Trophoblast cell (in vitro differentiated cells and primary cell): ENCODE measurements around the gene ASCC3.

Experiments used
- DNase-seq, 2 donors: peaks; one replicate each; pipeline ENCODE4 v3.0.0-alpha.2; 2016
- H2AFZ ChIP-seq: 2 replicates; pipeline ENCODE4 v1.6.1; 2013; ENCODE audit warnings: low read length, moderate library complexity, mild to moderate bottlenecking; ENCODE audit not compliant: insufficient read depth, poor library complexity
- H2AK5ac ChIP-seq: 2 replicates; pipeline ENCODE4 v1.6.1; 2013; ENCODE audit warnings: mild to moderate bottlenecking, low read length
- H2BK120ac ChIP-seq: 2 replicates; pipeline ENCODE4 v1.6.1; 2013; ENCODE audit warnings: low read length, mild to moderate bottlenecking, moderate library complexity; ENCODE audit not compliant: insufficient read depth, poor library complexity
- H2BK12ac ChIP-seq: 2 replicates; pipeline ENCODE4 v1.6.1; 2013; ENCODE audit warnings: mild to moderate bottlenecking, low read length, moderate library complexity
- H2BK5ac ChIP-seq: 2 replicates; pipeline ENCODE4 v1.6.1; 2013; ENCODE audit warnings: low read length, low read depth, moderate library complexity, mild to moderate bottlenecking; ENCODE audit not compliant: poor library complexity
- H3K14ac ChIP-seq: 2 replicates; pipeline ENCODE4 v1.6.1; 2013; ENCODE audit warnings: mild to moderate bottlenecking, low read length
- H3K18ac ChIP-seq: 2 replicates; pipeline ENCODE4 v1.6.1; 2013; ENCODE audit warnings: mild to moderate bottlenecking, low read length
- H3K23ac ChIP-seq: 2 replicates; pipeline ENCODE4 v1.6.1; 2013; ENCODE audit warnings: low read length
- H3K27ac ChIP-seq: 2 replicates; pipeline ENCODE4 v1.5.1; 2013; ENCODE audit warnings: low read depth, mild to moderate bottlenecking, inconsistent platforms, low read length, moderate library complexity
- H3K27me3 ChIP-seq: 2 replicates; pipeline ENCODE4 v1.6.1; 2013; ENCODE audit warnings: inconsistent platforms, mild to moderate bottlenecking, low read length, moderate library complexity; ENCODE audit not compliant: insufficient read depth
- H3K36me3 ChIP-seq, 2 experiments: 1 replicate in 1 of 2; 2 replicates in 1 of 2; pipeline ENCODE4 v1.6.1; 2013; ENCODE audit warnings: low read length in 2 of 2, mild to moderate bottlenecking in 2 of 2, moderate library complexity in 1 of 2; ENCODE audit not compliant: insufficient read depth in 2 of 2, control insufficient read depth in 1 of 2
- H3K4ac ChIP-seq: 2 replicates; pipeline ENCODE4 v1.6.1; 2013; ENCODE audit warnings: low read depth, mild to moderate bottlenecking, low read length, moderate library complexity
- H3K4me1 ChIP-seq, 2 experiments: 1 replicate in 1 of 2; 2 replicates in 1 of 2; pipeline ENCODE4 v1.6.1; 2013; ENCODE audit warnings: low read length in 2 of 2, mild to moderate bottlenecking in 2 of 2, moderate library complexity in 1 of 2; ENCODE audit not compliant: insufficient read depth in 2 of 2, control insufficient read depth in 1 of 2
- H3K4me2 ChIP-seq: 2 replicates; pipeline ENCODE4 v1.6.1; 2013; ENCODE audit warnings: inconsistent platforms, mild to moderate bottlenecking, low read length, moderate library complexity
- H3K4me3 ChIP-seq: 2 replicates; pipeline ENCODE4 v1.5.1; 2013; ENCODE audit warnings: mild to moderate bottlenecking, low read depth, low read length, inconsistent platforms
- H3K79me1 ChIP-seq: one replicate; pipeline ENCODE4 v1.6.1; 2013; ENCODE audit warnings: low read length
- H3K79me2 ChIP-seq: 2 replicates; pipeline ENCODE4 v1.6.1; 2013; ENCODE audit warnings: low read length, mild to moderate bottlenecking; ENCODE audit not compliant: control insufficient read depth, insufficient read depth, poor library complexity
- H3K9ac ChIP-seq: 2 replicates; pipeline ENCODE4 v1.6.1; 2013; ENCODE audit warnings: mild to moderate bottlenecking, low read length
- H3K9me3 ChIP-seq: 2 replicates; pipeline ENCODE4 v1.6.1; 2013; ENCODE audit warnings: low read depth, mild to moderate bottlenecking, control low read depth, inconsistent platforms, low read length; ENCODE audit not compliant: insufficient read depth
- H4K12ac ChIP-seq: 2 replicates; pipeline ENCODE4 v1.6.1; 2013; ENCODE audit warnings: low read depth, mild to moderate bottlenecking, low read length, moderate library complexity
- H4K8ac ChIP-seq: 2 replicates; pipeline ENCODE4 v1.6.1; 2013; ENCODE audit warnings: low read depth, mild to moderate bottlenecking, low read length, moderate library complexity
- H4K91ac ChIP-seq: one replicate; pipeline ENCODE4 v1.6.1; 2013; ENCODE audit warnings: low read depth, mild to moderate bottlenecking, low read length, moderate library complexity
- WGBS: extraction: QIAGEN DNeasy Blood & Tissue Kit; methylation state at CpG from one replicate; pipeline ENCODE4 v1.1.7; 2013; ENCODE audit warnings: missing lambda C conversion rate; ENCODE audit not compliant: insufficient read length, insufficient coverage; ENCODE audit errors: extremely low coverage; 5-methylcytosine and 5-hydroxymethylcytosine counted together

ASCC3 gene

DNA sequence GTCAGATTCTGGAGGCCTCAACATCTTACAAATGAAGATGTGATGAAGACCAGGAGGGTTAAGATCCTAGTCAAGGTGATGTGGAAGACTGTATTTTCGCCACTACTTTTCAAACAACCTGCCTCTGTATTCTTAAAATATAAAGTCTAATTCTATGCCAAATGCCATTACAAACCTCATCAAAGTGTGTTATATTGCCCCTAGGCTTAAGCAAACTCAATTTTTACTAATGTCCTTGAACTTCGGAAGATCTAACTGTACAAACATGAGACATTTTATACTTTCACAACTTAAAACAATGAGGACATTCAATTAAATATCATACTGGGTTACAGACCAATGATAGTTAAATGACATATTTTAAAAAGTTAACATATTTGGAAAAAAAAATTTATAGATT is 19.1 kb downstream of the ASCC3 start:
- Histone ChIP-seq H3K27me3 (no peaks in the 10 kb centered on the region), H2BK12ac (no peak overlapping the region), H2BK5ac (no peak overlapping the region), H3K9me3 (no peaks in the 10 kb centered on the region), H3K14ac (no peak overlapping the region), H3K4ac (no peak overlapping the region), H3K4me2 (no peak overlapping the region), H4K12ac (no peak overlapping the region), H3K4me1 (no peaks in the 10 kb centered on the region), H3K79me1 (no peaks in the 10 kb centered on the region), H2BK120ac (no peak overlapping the region), H3K27ac (no peak overlapping the region), H2AK5ac (no peak overlapping the region), H3K23ac (no peak overlapping the region), H4K8ac (no peak overlapping the region), H4K91ac (no peak overlapping the region), H3K18ac (no peak overlapping the region), H3K36me3 (peaks cover 6 to 8% of the 10 kb centered on the region in 2 experiments), H3K9ac (no peak overlapping the region), H3K4me3 (no peak overlapping the region), H3K79me2 (no peaks in the 10 kb centered on the region), H2AFZ (no peak overlapping the region)
- no CpG with 5 or more reads among the region's 2 CpGs for WGBS
- DNase-seq, result no peak

DNA sequence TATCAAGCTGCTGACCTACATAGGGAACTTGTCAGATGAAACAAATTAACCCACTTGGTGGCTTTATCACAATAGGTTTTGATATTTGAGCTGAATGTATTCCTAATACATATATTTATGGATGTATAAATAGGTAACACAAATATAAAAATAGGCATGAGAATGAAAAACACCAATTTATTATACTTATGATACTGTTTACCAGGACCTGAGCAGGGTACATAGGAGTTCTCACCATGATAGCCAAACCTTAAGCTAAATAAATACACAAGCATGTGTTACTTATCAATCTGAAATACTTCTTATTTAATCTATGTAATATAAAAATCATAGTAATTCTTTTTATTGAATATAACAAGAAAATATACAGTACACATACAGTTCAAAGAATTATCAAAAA is 25.0 kb downstream of the ASCC3 start:
- Histone ChIP-seq H4K12ac (no peak overlapping the region), H3K18ac (no peak overlapping the region), H3K4me2 (no peak overlapping the region), H3K14ac (no peak overlapping the region), H3K36me3 (peaks cover 0 to 3% of the 10 kb centered on the region in 2 experiments), H4K91ac (no peak overlapping the region), H3K23ac (no peak overlapping the region), H4K8ac (no peak overlapping the region), H3K4ac (no peak overlapping the region), H3K9ac (no peak overlapping the region), H3K4me1 (no peaks in the 10 kb centered on the region), H2AFZ (no peak overlapping the region), H3K4me3 (no peak overlapping the region), H2BK12ac (no peak overlapping the region), H2BK5ac (no peak overlapping the region), H3K27me3 (no peaks in the 10 kb centered on the region), H2BK120ac (no peak overlapping the region), H3K27ac (no peak overlapping the region), H3K9me3 (no peaks in the 10 kb centered on the region), H3K79me1 (no peaks in the 10 kb centered on the region), H2AK5ac (no peak overlapping the region), H3K79me2 (no peaks in the 10 kb centered on the region)
- no peak for DNase-seq

DNA sequence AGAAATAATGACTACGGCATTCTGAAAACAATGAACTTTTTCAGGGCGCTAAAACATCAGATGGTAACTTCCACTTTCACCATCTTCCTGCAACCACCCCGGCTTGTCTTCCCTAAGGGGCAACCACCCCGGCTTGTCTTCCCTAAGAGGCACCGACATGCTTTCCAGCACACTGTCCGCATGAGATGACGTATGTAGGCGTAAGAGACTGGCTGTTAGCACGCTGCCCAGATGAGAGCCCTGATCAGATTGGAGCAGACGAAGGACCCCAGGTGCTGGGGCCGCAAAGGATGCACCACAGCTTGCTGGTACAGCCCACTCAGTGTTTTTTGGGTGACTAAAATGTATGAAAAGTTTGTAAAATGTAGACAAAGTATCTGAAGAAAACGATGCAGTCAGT is 29.3 kb downstream of the ASCC3 start:
- no CpG with 5 or more reads among the region's 12 CpGs for WGBS
- Histone ChIP-seq H3K79me1 (no peaks in the 10 kb centered on the region), H2AK5ac (no peak overlapping the region), H3K14ac (no peak overlapping the region), H2BK12ac (no peak overlapping the region), H3K9me3 (no peaks in the 10 kb centered on the region), H2AFZ (no peak overlapping the region), H4K12ac (no peak overlapping the region), H3K9ac (no peak overlapping the region), H3K4me2 (no peak overlapping the region), H2BK120ac (no peak overlapping the region), H3K27ac (no peak overlapping the region), H3K79me2 (no peaks in the 10 kb centered on the region), H3K4me1 (no peaks in the 10 kb centered on the region), H3K27me3 (no peaks in the 10 kb centered on the region), H4K8ac (no peak overlapping the region), H2BK5ac (no peak overlapping the region), H3K18ac (no peak overlapping the region), H3K4me3 (no peak overlapping the region), H3K23ac (no peak overlapping the region), H3K4ac (no peak overlapping the region), H3K36me3 (peaks cover 0 to 5% of the 10 kb centered on the region in 2 experiments), H4K91ac (no peak overlapping the region)
- no peak for DNase-seq

DNA sequence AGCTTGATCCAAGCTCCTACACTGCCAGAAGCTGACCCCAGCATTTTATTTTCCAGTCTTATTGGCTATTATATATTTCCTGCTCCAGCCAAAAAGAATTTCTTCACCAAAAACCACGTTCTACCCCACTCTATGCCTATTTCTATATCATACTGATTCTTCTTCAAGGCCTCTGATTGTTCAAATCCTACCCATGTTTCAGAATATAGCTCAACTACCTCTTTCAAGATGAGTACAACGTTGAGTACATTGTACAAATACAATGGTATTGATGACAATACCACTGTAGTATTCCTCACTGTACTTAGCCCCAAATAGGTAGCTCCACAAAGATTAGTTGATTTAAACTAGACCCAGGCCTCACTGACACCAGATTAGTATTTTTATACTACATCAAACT is 31.0 kb downstream of the ASCC3 start:
- Histone ChIP-seq H2AK5ac (no peak overlapping the region), H2BK5ac (no peak overlapping the region), H3K23ac (no peak overlapping the region), H3K27ac (no peak overlapping the region), H2AFZ (no peak overlapping the region), H3K4me3 (no peak overlapping the region), H3K9ac (no peak overlapping the region), H4K91ac (no peak overlapping the region), H3K14ac (no peak overlapping the region), H2BK12ac (no peak overlapping the region), H3K36me3 (peaks cover 0 to 5% of the 10 kb centered on the region in 2 experiments), H3K18ac (no peak overlapping the region), H3K4ac (no peak overlapping the region), H3K79me1 (no peaks in the 10 kb centered on the region), H2BK120ac (no peak overlapping the region), H3K27me3 (no peaks in the 10 kb centered on the region), H3K4me1 (no peaks in the 10 kb centered on the region), H4K12ac (no peak overlapping the region), H3K4me2 (no peak overlapping the region), H4K8ac (no peak overlapping the region), H3K9me3 (no peaks in the 10 kb centered on the region), H3K79me2 (no peaks in the 10 kb centered on the region)
- no peak for DNase-seq
- WGBS, result 100% methylated on average over 1 of the region's 2 CpGs
